ENCODE data around the gene ZNHIT1.
"Not testable (repeated sequence)": the region's sequence is repeated elsewhere in the genome, so short reads cannot be mapped to it uniquely, and the experiment has no call there.

The ZNHIT1 gene

DNA sequence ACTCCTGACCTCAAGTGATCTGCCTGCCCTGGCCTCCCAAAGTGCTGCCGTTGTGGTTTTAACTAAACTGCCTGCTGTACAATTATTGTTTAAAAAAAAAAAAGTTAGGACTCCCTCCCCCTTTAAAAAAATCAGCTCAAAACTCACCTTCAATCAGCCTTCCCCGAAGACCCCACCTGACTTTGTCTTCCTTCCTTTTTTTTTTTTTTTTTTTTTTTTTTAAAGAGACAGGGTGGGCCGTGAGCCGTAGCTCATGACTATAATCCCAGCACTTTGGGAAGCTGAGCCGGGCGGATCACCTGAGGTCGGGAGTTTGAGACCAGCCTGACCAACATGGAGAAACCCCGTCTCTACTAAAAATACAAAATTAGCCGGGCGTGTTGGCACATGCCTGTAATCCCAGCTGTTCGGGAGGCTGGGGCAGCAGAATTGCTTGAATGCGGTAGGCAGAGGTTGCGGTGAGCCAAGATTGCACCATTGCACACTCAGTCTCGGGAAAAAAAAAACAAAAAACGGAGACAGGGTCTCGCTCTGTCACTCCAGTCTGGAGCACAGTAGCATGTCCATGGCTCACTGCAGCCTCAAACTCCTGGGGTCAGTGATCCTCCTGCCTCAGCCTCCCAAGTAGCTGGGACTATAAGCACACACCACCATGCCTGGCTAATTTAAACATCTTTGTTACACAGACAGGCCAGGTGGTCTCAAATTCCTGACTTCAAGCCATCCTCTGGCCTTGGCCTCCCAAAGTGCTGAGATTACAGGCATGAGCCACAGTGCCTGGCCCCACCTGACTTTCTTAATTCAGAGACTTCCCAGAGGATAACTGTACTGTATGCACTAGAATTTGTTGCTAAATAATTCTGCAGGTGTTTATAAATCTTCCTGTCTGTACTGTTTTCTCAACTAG, 23.7 kb downstream of the ZNHIT1 start:
- DNase-seq (ENCODE audit: low read depth): no peak

DNA sequence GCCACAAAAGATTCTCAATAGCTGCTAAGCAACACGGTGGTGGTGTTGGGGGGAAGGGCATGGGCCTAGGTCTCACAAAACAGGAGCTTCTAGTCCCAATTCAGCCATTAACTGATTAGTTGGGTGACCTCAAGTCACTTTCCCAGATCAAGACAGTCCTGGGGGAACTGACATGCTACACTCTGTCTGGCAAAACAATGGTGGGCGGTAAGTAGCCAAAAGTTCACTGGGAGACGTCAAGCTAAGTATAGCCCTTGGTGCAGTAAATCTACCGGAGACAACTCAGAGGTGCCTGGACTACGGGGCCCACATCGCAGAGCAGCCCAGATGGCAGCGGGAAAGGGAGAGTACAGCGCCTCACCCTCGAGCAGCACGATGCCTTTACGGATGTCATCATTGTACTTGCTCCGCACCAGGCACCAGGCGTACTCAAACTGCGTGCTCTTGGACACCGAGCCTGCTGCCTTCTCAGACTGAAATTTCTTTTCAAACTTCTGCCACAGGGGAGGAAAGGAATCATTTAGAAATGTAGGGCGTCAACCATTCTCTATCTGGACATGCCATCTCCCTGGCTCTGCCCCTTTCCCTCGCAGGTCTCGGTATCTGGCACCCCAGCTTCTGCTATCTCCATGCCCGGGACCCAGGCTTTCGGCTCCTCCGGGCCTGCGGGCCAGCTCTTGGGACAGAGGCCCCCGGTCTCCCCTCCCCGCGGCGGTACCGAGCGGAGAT, 25.8 kb downstream of the ZNHIT1 start:
- no peak for DNase-seq (ENCODE audit: low read depth)

GRCh38 chr7:101244375-101245146, 26.6 kb downstream of the ZNHIT1 start, which contains the start of gene FIS1:
Gene FIS1, minus strand, starts transcription at chr7:101245081. Its CDS starts 77 bp downstream, at chr7:101245004.
- peak; percentile 44 for DNase-seq (ENCODE audit: low read depth)

- no peak for DNase-seq (ENCODE audit: low read depth)
These were observed 27.2 kb downstream of the ZNHIT1 start for GRCh38 chr7:101245147-101245668.

- no peak for DNase-seq (ENCODE audit: low read depth)
These were observed 30.3 kb downstream of the ZNHIT1 start for GRCh38 chr7:101248276-101248675.

- DNase-seq (ENCODE audit: low read depth): no peak
These were observed 32.4 kb downstream of the ZNHIT1 start for GRCh38 chr7:101250324-101250723.

DNA sequence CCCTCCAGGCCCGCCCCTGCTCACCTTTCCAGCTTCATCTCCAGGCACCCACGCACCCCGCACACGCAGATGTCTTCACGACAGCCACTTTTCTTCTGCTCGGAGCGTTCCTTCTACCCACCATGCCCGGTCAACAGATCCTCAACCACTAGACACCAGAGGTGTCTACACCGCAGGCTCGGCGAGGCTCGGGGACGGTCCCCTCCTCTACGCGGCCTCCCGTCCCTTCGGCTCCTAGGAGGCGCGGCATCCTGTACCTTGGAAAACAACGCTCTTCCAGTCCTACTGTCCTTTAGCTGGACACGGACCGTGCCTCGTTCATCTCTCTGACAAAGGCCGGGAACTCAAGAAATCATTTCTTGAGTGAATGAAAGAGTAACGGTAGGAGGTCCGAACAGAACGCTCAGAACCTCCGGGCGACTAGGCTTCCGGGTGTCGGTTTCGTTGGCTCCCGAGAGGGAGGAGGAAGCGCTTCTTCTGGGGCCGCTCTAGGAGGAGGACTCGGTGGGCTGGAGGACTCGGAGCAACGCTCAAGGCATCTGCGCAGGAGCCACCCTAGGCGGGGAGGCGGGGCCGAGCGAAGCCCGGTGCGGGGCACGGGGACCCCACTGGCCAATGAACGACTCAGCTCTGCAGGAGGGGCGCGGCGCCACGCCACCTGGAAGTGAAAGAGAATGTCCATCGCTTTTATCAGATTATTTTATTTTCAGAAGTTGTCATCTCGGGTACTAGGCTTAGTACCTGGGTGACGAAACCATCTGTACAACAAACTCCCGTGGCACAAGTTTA, 34.1 kb downstream of the ZNHIT1 start:
- peak; percentile 90 for DNase-seq (ENCODE audit: low read depth)

- DNase-seq (ENCODE audit: low read depth): not testable (repeated sequence)
These were observed 35.2 kb downstream of the ZNHIT1 start for GRCh38 chr7:101253199-101253598.

DNA sequence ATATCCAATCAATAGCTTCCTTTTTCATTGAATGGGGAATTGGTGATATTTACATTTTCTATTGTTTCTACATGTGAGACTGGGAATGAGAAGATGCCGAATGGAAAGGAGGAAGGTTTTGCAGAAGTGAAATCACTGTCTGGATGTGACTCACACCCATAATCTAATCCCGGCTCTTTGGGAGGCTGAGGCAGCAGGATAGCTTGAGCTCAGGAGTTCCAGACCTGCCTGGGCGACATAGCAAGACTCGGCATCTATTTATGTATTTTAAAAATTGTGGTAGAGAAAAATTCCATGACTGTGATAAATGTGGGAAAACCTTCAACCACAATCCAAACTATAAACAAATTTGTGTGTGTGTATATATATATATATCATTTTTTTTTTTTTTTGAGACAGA, 37.8 kb downstream of the ZNHIT1 start:
- no peak for DNase-seq (ENCODE audit: low read depth)

DNA sequence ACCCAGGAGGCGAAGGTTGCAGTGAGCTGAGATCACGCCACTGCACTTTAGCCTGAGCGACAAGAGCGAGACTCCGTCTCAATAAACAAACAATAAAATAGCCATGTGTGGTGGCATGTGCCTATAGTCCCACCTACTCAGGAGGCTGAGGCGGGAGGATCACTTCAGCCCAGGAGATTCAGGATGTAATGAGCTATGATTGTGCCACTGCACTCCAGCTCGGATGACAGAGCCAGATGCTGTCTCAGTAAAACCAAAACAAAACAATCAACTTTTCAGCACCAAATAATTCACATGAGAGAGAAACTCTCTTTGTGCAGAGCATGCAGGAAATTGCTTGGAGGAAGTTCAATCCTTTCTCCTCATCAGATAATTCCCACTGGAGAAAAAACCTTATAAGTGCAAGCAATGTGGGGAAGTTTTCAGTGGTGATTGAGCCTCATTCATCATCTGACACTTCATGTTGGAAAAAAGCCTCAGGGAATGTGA, 40.3 kb downstream of the ZNHIT1 start:
- DNase-seq (ENCODE audit: low read depth): no peak

- DNase-seq (ENCODE audit: low read depth): not testable (repeated sequence)
These were observed 46.2 kb downstream of the ZNHIT1 start for GRCh38 chr7:101264102-101264706.

DNA sequence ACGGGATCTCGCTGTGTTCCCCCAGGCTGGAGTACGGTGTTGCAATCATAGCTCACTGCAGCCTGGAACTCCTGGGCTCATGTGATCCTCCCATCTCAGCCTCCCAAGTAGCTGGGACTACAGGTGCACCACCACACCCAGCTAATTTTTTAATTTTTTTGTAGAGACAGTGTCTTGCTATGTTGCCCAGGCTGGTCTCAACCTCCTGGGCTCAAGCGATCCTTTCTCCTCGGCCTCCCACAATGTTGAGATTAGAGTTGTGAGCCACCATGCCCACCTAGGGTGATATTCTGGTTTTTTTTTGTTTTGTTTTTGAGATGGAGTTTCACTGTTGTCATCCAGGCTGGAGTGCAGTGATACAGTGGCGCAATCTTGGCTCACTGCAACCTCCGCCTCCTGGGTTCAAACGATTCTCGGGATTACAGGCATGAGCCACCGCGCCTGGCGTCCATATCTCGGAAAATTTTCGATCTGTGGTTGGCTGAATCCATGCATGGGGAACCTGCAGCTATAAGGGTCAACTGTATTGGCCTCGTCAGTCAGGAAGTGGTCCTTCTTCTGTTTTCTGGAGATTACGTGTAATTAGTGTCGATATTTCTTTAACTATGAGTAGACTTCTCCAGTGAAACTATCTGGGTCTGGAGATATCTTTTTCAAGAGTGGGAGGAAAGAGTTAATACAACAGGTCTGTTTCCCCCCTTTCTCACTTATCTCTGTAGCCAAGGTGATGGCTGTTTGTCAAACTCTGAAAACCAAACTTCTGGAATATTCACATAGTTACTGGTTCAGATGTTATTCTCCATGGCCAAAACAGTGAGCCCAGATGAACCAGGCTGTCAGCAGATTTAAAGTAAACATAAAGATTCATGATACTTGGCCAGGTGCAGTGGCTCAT, 47.9 kb downstream of the ZNHIT1 start:
- no peak for DNase-seq (ENCODE audit: low read depth)

DNA sequence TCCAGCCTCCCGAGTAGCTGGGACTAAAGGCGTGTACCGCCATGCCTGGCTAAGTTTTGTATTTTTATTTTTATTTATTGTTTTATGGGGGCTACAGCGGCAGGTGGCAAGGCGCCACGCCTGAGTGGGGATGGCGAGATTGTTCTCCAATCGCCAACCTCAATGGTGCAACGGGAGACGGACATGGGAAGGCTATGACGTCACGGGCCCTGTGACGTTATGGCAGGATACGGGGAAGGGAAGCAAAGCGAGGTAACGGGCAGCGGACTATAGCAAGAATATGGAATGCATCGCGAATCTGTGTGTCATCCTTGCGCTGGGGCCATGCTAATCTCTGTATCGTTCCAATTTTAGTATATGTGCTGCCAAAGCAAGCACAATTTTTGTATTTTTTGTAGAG, 51.7 kb downstream of the ZNHIT1 start:
- DNase-seq (ENCODE audit: low read depth): no peak

DNA sequence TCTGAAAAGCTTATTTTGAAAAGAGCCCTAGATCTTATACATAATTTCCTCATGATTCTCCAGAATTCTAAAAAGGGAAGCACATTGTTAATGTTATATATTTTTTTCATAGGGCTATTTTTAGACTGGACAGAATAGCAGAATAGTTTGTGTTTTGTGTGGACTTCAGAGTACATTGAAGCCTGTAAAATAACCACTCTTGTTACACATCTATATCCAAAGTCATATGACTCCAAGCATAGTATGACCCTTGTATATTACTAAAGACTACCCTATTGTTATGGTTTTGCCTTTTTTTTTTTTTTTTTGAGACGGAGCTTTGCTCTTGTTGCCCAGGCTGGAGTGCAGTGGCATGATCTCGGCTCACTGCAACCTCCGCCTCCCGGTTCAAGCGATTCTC, 53.1 kb downstream of the ZNHIT1 start:
- DNase-seq (ENCODE audit: low read depth): no peak

- DNase-seq (ENCODE audit: low read depth): no peak
These were observed 55.2 kb downstream of the ZNHIT1 start for GRCh38 chr7:101273206-101273605.

All from non-pigmented ciliary epithelial cell (primary cell).